Measurements from ENCODE around the gene ERGIC2.
A peak's percentile ranks its signal among the peaks of the same experiment; 100 is the strongest.

ERGIC2 gene

DNA sequence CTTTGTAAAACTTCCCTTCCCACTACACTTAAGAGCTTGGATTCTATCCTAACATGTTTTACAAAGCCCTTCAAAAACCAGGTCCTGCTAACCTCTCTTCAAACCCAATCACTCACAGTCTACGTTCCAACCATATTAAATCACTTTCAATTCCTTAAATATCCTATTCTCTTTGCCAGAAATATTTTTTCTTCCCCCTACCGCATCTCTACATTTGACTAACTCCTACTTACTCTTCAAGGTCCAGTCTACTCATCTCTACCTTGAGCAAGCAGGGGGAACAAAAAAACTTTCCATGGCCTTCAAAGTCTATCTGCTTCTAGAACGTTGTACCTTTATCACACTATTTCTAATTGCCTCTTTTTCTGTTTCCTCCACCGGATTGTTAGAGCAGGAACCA, 6.1 kb downstream of the ERGIC2 start:
- DNase-seq (ENCODE audit: low read depth in 2 of 2), result no peak

GRCh38 chr12:29374012-29374411, 7.0 kb downstream of the ERGIC2 start:
- DNase-seq (ENCODE audit: low read depth in 2 of 2), result no peak

DNA sequence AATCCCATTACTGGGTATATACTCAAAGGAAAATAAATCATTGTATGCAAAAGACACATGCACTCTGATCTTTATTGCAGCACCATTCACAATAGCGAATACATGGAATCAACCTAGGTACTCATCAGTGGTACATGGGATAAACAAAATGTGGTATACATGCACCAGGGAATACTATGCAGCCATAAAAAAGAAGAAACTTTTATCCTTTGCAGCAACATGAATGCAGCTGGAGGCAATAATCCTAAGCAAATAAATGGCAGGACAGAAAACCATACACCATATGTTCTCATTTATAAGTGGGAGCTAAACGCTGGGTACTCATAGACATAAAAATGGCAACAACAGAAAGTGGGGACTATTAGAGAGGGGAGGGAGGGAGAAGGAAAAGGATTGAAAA, 15.9 kb downstream of the ERGIC2 start:
- DNase-seq (ENCODE audit: low read depth in 2 of 2), result no peak

GRCh38 chr12:29354954-29355353, 26.0 kb downstream of the ERGIC2 start:
- DNase-seq (ENCODE audit: low read depth in 2 of 2), result no peak

DNA sequence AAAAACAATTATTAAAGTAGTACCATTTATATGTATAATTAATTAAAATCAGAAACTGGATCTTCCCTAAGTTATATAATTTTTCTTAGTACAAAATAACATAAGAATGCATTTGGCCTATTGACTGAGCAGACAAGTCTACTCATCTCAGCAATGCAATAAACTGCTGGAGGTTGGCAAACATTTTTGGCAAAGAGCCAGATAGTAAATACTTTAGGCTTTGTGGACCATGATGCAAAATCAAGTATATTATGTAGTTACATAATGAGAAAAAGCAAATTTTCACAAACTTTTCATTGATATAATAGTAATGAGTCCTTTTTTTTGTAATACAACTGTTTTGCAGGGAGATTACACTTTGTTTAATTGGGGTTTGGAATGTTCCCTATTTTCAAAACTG, 30.9 kb downstream of the ERGIC2 start:
- no peak for DNase-seq (ENCODE audit: low read depth in 2 of 2)

DNA sequence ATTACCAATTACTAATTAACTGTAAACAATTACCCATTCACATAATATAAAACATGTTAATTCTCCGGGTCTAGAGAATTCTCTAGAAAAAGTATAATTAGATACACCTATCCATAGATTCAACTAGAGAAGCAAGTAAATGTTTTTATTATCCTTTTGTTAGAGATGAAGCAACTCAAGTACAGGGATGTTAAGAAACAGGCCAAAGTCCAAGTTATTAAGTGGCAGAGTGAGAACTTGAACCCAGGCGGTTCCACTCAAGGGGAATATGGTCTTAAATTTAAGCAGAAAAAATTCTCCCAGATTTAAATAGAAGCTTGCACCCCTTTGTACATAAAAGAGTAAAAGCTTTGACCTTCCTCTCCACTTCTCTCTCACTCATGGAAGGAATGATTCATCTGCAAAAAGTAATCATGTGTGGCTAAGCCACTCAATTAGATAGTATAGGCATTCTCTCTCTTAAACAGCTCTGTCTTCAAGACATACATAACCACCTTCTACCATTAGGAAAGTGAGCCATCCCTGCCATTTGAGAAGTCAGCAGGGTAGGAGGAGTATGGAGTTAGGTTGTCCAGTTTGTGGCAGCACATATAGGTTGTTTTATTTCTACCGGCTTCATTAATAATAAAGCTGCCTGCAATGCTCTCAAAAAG, 34.1 kb downstream of the ERGIC2 start:
- no peak for DNase-seq (ENCODE audit: low read depth in 2 of 2)

DNA sequence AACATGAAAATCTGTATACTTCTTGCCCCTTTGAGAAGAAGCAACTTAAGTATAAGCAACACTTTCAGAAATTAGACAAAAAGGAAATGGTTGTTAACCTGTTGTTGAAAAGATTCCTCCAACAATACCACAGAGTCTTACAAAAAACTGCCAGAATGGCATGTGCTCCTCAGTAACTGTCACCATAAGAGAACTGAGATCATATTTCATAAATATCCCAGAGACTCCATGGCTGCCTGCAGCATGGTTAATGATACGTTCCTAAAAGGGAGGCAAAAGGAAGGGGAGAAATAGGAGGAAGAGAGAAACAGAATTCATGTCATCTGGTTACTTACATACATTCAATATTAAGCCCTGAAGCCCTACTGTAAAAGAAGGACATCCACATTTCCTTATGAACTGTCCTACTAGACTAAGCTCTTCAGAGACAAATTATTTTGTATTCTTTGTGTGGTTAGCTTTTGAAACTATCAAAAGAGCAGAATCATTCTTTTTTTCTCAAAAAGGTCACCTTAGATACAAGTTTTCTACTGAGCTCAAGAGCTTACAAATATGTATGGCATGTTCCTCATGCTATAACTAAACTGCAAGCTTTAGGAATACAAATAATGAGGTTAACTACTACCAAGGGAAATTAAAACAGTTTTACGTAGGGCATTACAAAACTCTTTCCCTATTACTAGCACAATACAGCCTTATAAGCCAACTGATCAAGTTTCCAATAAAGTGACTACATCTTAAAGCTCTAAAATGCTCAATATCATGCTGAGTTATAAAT, 37.8 kb downstream of the ERGIC2 start:
- no peak for DNase-seq (ENCODE audit: low read depth in 2 of 2)

DNA sequence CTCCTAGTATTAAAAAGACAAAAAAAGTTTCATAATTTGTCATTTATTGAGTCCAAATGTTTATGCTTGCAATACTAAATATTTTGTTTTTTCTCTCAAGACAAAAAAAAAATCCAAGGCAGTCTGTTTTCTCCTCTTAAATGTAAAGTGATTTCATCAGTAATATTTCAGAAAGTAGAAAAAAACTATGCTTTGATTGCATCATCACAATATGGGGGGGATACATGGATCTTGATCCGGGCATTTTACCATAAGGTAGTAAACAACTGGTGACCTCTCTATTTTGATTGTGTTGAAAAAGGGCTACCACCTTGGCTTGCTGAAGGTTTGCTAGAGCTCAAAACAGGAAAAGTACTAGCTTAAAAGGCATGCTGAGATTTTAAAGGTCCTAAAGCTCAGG, 43.6 kb downstream of the ERGIC2 start:
- DNase-seq (ENCODE audit: low read depth in 2 of 2), result no peak

- DNase-seq (ENCODE audit: low read depth in 2 of 2), result no peak
Measured at GRCh38 chr12:29334937-29335336, 46.0 kb downstream of the ERGIC2 start.

DNA sequence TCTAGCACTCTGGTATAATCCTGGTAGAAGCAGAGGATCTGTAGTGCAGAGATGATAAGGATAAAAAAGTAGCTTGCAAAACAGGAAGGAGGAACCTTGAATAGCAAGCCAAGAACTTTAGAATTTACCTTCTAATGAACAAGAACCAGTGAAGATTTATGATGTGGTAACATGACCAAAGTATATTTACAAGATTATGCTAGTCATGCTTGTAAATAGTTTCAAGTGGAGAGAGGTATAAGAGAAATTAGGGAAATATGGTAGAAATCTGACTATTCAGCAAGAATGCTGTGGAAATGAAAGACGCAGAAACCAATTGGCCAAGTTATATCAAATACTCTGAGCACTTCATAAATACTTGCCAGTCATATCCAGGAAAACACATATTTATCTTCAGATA, 47.8 kb downstream of the ERGIC2 start:
- no peak for DNase-seq (ENCODE audit: low read depth in 2 of 2)

GRCh38 chr12:29329411-29329810, 51.6 kb downstream of the ERGIC2 start:
- no peak for DNase-seq (ENCODE audit: low read depth in 2 of 2)

DNA sequence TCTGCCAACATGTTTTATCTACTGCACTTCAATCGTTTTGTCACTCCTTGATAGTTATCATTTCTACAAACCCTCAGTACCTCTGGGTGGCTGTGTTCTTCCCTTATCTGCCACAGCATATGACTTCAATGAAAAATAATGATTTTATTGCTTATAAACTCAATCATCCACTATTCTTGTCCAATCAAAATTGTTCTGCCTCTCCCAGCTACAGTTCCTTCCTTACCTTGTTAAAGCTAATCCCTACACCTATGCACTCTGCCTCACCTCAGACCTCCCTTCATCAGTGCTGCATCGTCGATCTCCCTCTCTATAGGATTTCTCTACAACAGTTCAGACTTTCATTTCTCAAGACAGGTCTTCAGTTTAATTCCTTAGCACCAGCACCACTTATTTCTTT, 58.8 kb downstream of the ERGIC2 start:
- DNase-seq (ENCODE audit: low read depth in 2 of 2), result no peak

- no peak for DNase-seq (ENCODE audit: low read depth in 2 of 2)
Measured at GRCh38 chr12:29320295-29321085, 60.5 kb downstream of the ERGIC2 start.

- peak in 1 of 2 donors; percentile 2 for DNase-seq (ENCODE audit: low read depth in 2 of 2)
Measured at GRCh38 chr12:29317556-29318363, 63.2 kb downstream of the ERGIC2 start.

- no peak for DNase-seq (ENCODE audit: low read depth in 2 of 2)
Measured at GRCh38 chr12:29316752-29317151, 64.2 kb downstream of the ERGIC2 start.

DNA sequence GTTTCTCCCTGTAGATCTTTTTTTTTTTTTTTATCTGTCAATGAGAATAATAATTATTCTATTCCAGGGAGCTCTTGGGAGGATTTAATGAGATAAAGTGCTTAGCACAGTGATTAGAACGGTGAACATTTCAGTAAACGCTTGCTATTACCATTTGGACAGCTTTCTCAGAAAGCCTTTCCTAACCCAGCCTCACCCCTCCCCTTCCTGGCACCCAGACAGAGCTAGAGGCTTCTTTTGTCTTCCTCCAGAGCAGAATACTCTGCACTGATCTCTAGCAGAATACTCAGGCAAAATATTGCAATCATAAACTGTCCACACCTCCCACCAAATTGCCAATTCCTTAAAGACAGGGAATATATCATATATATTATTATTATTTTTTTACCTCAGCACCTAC, 66.6 kb downstream of the ERGIC2 start:
- DNase-seq (ENCODE audit: low read depth in 2 of 2), result no peak

DNA sequence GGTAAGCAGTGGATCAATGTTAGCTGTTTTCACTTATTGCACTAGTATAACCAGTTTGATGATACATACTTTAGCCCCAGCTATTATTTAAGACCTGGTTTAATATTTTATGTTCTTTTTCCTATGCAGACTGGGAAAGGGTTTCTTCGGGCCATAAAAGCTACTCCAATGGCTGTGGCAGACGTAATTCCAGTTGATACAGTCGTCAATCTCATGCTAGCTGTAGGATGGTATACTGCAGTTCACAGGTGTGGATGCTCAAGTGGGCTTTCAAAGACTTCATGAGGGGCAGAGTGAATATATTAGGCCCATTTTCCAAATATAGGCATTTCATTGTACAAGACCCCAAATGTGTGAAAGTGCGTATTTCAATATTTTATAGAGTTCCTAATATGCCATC, 70.1 kb downstream of the ERGIC2 start:
- DNase-seq (ENCODE audit: low read depth in 2 of 2), result no peak

DNA sequence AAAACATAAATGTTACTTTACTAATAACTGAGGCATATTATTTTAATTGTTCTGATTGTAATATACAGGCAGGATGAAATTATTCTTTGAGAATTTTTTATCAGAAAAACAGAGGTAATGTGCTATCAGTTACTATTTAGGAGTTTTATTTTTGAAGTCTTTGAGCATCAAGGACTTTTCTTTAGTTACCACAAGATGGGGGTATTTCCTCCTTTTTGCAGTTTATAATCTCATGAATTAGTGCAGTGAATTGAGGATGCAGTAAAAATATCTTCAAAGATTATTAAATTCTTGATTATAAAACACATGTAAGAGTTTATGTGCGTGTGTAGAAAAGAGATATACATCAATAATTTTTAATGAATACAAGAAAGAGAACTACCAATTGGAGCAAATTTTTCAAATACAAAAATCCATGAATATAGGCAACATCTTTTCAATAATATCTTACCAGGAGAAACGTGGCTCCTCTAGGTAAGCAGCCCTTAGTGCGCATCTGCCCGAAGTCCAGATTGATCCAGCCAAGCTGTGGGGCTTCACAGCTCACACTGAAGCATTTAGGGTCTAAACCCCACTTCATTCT, 71.6 kb downstream of the ERGIC2 start:
- no peak for DNase-seq (ENCODE audit: low read depth in 2 of 2)

GRCh38 chr12:29306682-29307081, 74.3 kb downstream of the ERGIC2 start:
- no peak for DNase-seq (ENCODE audit: low read depth in 2 of 2)

DNA sequence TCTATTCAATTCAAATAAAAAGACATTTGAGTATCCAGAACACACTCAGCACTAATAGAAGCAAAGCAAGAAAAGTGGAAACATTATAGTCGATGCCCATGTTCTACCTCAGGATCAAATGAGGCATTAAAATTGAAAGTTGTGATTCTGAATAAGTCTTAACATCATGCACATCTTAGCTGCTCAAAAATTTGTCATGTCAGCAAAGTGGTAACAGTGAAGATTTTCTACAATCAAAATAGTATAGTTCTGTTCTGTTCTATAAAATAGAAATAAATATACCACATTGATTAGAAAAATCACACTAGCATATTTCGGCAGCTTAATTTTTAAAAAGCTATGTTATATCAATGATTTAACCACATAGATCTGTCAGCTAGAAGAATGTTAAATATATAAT, 74.7 kb downstream of the ERGIC2 start:
- DNase-seq (ENCODE audit: low read depth in 2 of 2), result no peak

- no peak for DNase-seq (ENCODE audit: low read depth in 2 of 2)
Measured at GRCh38 chr12:29304388-29304787, 76.6 kb downstream of the ERGIC2 start.

DNA sequence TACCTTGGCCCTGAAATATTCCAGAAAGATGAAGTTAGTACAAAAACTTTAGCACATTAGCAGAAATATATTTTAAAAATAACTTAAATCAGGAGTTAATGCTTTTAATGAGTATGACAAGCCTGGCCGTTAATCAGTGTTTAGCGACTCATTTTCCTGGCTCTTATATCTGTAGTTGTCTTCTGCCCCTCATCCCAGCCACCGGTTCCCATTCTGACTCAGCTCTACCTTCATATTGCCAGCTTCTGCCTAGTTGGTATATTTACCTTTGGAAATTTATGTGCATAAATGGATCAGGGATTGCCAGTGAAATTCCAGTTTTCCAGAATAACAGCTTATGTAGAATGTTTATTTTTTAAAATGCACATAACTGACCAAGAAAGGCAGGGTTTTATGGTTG, 79.9 kb downstream of the ERGIC2 start:
- no peak for DNase-seq (ENCODE audit: low read depth in 2 of 2)

Measured in activated CD4-positive, alpha-beta T cell treated with anti-CD3 and anti-CD28 coated beads for 24 hours (primary cell).